NCI-H2227 (cell line): ENCODE measurements around the gene TWIST2.

ENCODE experiments used
- DNase-seq: peaks from one replicate; lab custom pipeline; 2025; ENCODE audit not compliant: unreplicated experiment; lab: John Stamatoyannopoulos, UW

The TWIST2 gene

GRCh38 chr2:238936162-238937052, 88.5 kb downstream of the TWIST2 start:
- DNase-seq: no peak

- DNase-seq: no peak
Measured at GRCh38 chr2:238938003-238938400, 90.1 kb downstream of the TWIST2 start.

- DNase-seq: no peak
Measured at GRCh38 chr2:238938401-238939055, 90.6 kb downstream of the TWIST2 start.

- no peak for DNase-seq
Measured at GRCh38 chr2:238939074-238939473, 91.2 kb downstream of the TWIST2 start.

- DNase-seq: no peak
Measured at GRCh38 chr2:238939521-238940403, 91.9 kb downstream of the TWIST2 start.

GRCh38 chr2:238940806-238941205, 92.9 kb downstream of the TWIST2 start:
- no peak for DNase-seq

- DNase-seq: no peak
Measured at GRCh38 chr2:238941262-238941792, 93.4 kb downstream of the TWIST2 start.

GRCh38 chr2:238942080-238942725, 94.3 kb downstream of the TWIST2 start:
- DNase-seq: no peak

GRCh38 chr2:238942726-238943300, 94.9 kb downstream of the TWIST2 start:
- no peak for DNase-seq

GRCh38 chr2:238943338-238944067, 95.6 kb downstream of the TWIST2 start:
- no peak for DNase-seq

GRCh38 chr2:238945433-238946150, 97.7 kb downstream of the TWIST2 start:
- DNase-seq: no peak

- DNase-seq: no peak
Measured at GRCh38 chr2:238946318-238947242, 98.7 kb downstream of the TWIST2 start.

- DNase-seq: no peak
Measured at GRCh38 chr2:238947243-238947760, 99.4 kb downstream of the TWIST2 start.

- no peak for DNase-seq
Measured at GRCh38 chr2:238947920-238948710, 100.2 kb downstream of the TWIST2 start.

- DNase-seq: no peak
Measured at GRCh38 chr2:238948765-238949641, 101.1 kb downstream of the TWIST2 start.
